Measurements from ENCODE around the gene MAPK10.

MAPK10 gene

GRCh38 chr4:86132468-86132867 lies 227.4 kb downstream of the MAPK10 start:
- H3K4me3 ChIP-seq (ENCODE audit: low read length): no peak overlapping the region
- no peaks in the 10 kb centered on the region for H3K27me3 ChIP-seq (ENCODE audit: insufficient read depth, low read length)
- peaks cover 6% of the 10 kb centered on the region for H3K36me3 ChIP-seq (ENCODE audit: insufficient read depth, low read length)
- no peaks in the 10 kb centered on the region for H3K9me3 ChIP-seq (ENCODE audit: low read length)
- no peak overlapping the region for H2AFZ ChIP-seq (ENCODE audit: low read depth, low read length)
- no peaks in the 10 kb centered on the region for H3K4me1 ChIP-seq (ENCODE audit: insufficient read depth, low read length)

- H3K4me1 ChIP-seq (ENCODE audit: insufficient read depth, low read length): no peaks in the 10 kb centered on the region
- no peaks in the 10 kb centered on the region for H3K9me3 ChIP-seq (ENCODE audit: low read length)
- peaks cover 7% of the 10 kb centered on the region for H3K36me3 ChIP-seq (ENCODE audit: insufficient read depth, low read length)
- H2AFZ ChIP-seq (ENCODE audit: low read depth, low read length): no peak overlapping the region
- no peak overlapping the region for H3K4me3 ChIP-seq (ENCODE audit: low read length)
- H3K27me3 ChIP-seq (ENCODE audit: insufficient read depth, low read length): no peaks in the 10 kb centered on the region
These were observed 228.4 kb downstream of the MAPK10 start for GRCh38 chr4:86131456-86131855.

- H2AFZ ChIP-seq (ENCODE audit: low read depth, low read length): no peak overlapping the region
- H3K4me1 ChIP-seq (ENCODE audit: insufficient read depth, low read length): no peaks in the 10 kb centered on the region
- peaks cover 7% of the 10 kb centered on the region for H3K36me3 ChIP-seq (ENCODE audit: insufficient read depth, low read length)
- no peaks in the 10 kb centered on the region for H3K9me3 ChIP-seq (ENCODE audit: low read length)
- H3K27me3 ChIP-seq (ENCODE audit: insufficient read depth, low read length): no peaks in the 10 kb centered on the region
- H3K4me3 ChIP-seq (ENCODE audit: low read length): no peak overlapping the region
These were observed 229.5 kb downstream of the MAPK10 start for GRCh38 chr4:86130160-86130933.

DNA sequence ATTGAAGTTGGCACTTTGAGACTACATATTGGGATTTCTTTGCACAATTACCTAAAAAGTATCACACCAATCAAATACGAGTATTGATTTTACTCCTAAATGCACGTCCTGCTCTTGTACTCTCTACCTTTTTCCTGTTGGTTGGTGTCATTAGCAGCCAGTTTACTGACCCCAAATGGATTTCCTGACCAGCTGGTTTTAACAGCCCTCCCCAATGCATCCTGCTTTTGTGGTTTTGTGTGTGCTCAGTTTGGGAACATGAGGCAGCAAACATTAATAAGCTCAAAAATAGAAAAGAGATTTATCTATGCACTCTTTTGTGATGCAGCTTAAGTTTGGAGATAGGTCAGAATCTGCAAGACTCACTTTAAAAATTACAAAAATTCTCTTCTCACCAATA lies 230.3 kb downstream of the MAPK10 start:
- no peaks in the 10 kb centered on the region for H3K27me3 ChIP-seq (ENCODE audit: insufficient read depth, low read length)
- H3K4me3 ChIP-seq (ENCODE audit: low read length): no peak overlapping the region
- peaks cover 7% of the 10 kb centered on the region for H3K36me3 ChIP-seq (ENCODE audit: insufficient read depth, low read length)
- no peaks in the 10 kb centered on the region for H3K4me1 ChIP-seq (ENCODE audit: insufficient read depth, low read length)
- no peaks in the 10 kb centered on the region for H3K9me3 ChIP-seq (ENCODE audit: low read length)
- H2AFZ ChIP-seq (ENCODE audit: low read depth, low read length): no peak overlapping the region

- peaks cover 3% of the 10 kb centered on the region for H3K36me3 ChIP-seq (ENCODE audit: insufficient read depth, low read length)
- no peak overlapping the region for H2AFZ ChIP-seq (ENCODE audit: low read depth, low read length)
- no peaks in the 10 kb centered on the region for H3K9me3 ChIP-seq (ENCODE audit: low read length)
- no peaks in the 10 kb centered on the region for H3K27me3 ChIP-seq (ENCODE audit: insufficient read depth, low read length)
- no peak overlapping the region for H3K4me3 ChIP-seq (ENCODE audit: low read length)
- H3K4me1 ChIP-seq (ENCODE audit: insufficient read depth, low read length): no peaks in the 10 kb centered on the region
These were observed 237.4 kb downstream of the MAPK10 start for GRCh38 chr4:86122404-86122803.

- peaks cover 15% of the 10 kb centered on the region for H3K36me3 ChIP-seq (ENCODE audit: insufficient read depth, low read length)
- peaks cover 11% of the 10 kb centered on the region for H3K9me3 ChIP-seq (ENCODE audit: low read length)
- H3K4me3 ChIP-seq (ENCODE audit: low read length): no peak overlapping the region
- no peak overlapping the region for H2AFZ ChIP-seq (ENCODE audit: low read depth, low read length)
- no peaks in the 10 kb centered on the region for H3K27me3 ChIP-seq (ENCODE audit: insufficient read depth, low read length)
- H3K4me1 ChIP-seq (ENCODE audit: insufficient read depth, low read length): no peaks in the 10 kb centered on the region
These were observed 241.1 kb downstream of the MAPK10 start for GRCh38 chr4:86118711-86119110.

GRCh38 chr4:86117705-86118302 lies 242.0 kb downstream of the MAPK10 start:
- no peak overlapping the region for H2AFZ ChIP-seq (ENCODE audit: low read depth, low read length)
- no peaks in the 10 kb centered on the region for H3K27me3 ChIP-seq (ENCODE audit: insufficient read depth, low read length)
- H3K4me1 ChIP-seq (ENCODE audit: insufficient read depth, low read length): no peaks in the 10 kb centered on the region
- H3K36me3 ChIP-seq (ENCODE audit: insufficient read depth, low read length): peaks cover 13% of the 10 kb centered on the region
- H3K9me3 ChIP-seq (ENCODE audit: low read length): peaks cover 15% of the 10 kb centered on the region
- H3K4me3 ChIP-seq (ENCODE audit: low read length): no peak overlapping the region

DNA sequence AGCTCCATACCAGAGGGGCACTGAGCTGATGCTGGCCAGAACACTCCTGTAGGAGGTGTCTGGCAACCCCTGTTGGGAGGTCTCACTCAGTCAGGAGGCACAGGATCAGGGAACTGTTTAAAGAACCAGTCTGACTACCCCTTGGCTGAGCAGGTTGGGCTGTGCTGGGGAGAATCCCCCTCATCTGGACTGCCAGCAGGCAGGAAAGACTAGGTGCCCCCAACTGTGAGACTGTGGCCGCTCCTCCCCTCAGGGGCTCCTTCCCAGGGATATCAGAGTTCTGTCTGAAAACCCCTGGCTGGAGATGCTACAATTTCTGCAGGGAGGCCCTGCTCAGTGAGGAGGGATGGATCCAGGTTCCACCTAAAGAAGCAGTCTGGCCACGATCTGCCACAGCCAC lies 245.3 kb downstream of the MAPK10 start:
- H3K36me3 ChIP-seq (ENCODE audit: insufficient read depth, low read length): peaks cover 13% of the 10 kb centered on the region
- H3K4me3 ChIP-seq (ENCODE audit: low read length): no peak overlapping the region
- no peaks in the 10 kb centered on the region for H3K27me3 ChIP-seq (ENCODE audit: insufficient read depth, low read length)
- H2AFZ ChIP-seq (ENCODE audit: low read depth, low read length): no peak overlapping the region
- H3K4me1 ChIP-seq (ENCODE audit: insufficient read depth, low read length): no peaks in the 10 kb centered on the region
- H3K9me3 ChIP-seq (ENCODE audit: low read length): peaks cover 20% of the 10 kb centered on the region

- Histone ChIP-seq H3K27me3 (ENCODE audit: insufficient read depth, low read length) (no peaks in the 10 kb centered on the region), H3K9me3 (ENCODE audit: low read length) (peaks cover 10% of the 10 kb centered on the region), H3K36me3 (ENCODE audit: insufficient read depth, low read length) (peaks cover 14% of the 10 kb centered on the region), H3K4me1 (ENCODE audit: insufficient read depth, low read length) (no peaks in the 10 kb centered on the region), H3K4me3 (ENCODE audit: low read length) (no peak overlapping the region), H2AFZ (ENCODE audit: low read depth, low read length) (no peak overlapping the region)
These were observed 251.0 kb downstream of the MAPK10 start for GRCh38 chr4:86108834-86109233.

DNA sequence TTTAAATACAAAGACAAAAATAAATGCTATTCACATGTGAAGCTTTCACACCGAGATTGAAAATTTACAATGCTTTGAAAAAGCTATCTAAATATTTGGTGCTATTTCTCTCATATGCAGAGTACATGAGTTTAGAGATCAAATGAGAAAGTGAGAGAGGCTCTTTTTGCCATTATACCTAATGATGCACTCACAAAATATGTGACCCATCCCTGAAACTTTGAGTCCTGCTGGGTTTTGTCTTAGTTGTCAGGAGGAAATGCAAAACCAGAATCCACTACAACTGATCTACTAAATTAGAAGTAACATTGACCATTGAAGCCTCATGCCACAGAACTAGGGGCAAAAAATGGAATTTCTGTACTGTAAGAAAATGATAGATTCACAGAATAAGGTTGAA lies 251.7 kb downstream of the MAPK10 start:
- Histone ChIP-seq H3K4me3 (ENCODE audit: low read length) (no peak overlapping the region), H3K9me3 (ENCODE audit: low read length) (peaks cover 6% of the 10 kb centered on the region), H3K36me3 (ENCODE audit: insufficient read depth, low read length) (peaks cover 17% of the 10 kb centered on the region), H2AFZ (ENCODE audit: low read depth, low read length) (no peak overlapping the region), H3K27me3 (ENCODE audit: insufficient read depth, low read length) (no peaks in the 10 kb centered on the region), H3K4me1 (ENCODE audit: insufficient read depth, low read length) (no peaks in the 10 kb centered on the region)

DNA sequence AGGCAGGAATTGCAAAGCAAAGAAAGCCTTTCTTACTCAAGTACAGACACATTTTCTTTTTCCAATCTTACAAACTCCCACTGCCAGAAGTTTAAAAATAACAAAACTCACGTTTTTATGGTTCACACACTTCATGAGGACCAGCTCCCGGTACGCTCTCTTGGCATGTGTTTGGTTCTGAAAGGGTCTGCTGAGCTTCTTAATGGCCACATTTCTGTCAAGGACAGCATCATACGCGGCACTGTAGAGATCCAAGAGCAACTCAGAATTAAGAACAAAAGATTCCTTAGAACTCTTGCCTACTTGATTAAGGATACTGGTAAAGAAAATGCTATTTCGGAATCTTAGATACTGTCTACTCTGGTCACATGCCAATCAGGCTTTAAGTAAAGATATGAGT lies 252.7 kb downstream of the MAPK10 start:
- H3K4me3 ChIP-seq (ENCODE audit: low read length): no peak overlapping the region
- no peaks in the 10 kb centered on the region for H3K27me3 ChIP-seq (ENCODE audit: insufficient read depth, low read length)
- peaks cover 4% of the 10 kb centered on the region for H3K9me3 ChIP-seq (ENCODE audit: low read length)
- no peaks in the 10 kb centered on the region for H3K4me1 ChIP-seq (ENCODE audit: insufficient read depth, low read length)
- no peak overlapping the region for H2AFZ ChIP-seq (ENCODE audit: low read depth, low read length)
- H3K36me3 ChIP-seq (ENCODE audit: insufficient read depth, low read length): peaks cover 24% of the 10 kb centered on the region

DNA sequence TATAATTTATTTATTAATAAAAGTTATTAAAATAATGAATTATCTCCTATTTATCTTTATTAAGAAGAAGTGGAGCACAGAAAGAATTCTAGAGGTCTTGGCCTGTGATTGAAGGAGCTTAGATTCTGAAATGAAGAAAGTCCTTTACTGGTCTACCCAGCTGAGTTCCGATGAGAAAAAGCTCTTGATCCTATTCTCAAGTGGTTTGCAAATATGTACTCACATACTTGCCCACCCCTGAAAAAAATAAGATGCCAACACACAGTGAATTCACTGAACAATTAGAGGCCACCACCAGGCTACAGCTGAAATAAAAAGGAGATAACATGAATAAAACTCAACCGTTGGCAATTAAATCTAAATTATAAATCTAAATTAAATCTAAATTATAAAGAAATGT lies 253.4 kb downstream of the MAPK10 start:
- Histone ChIP-seq H3K9me3 (ENCODE audit: low read length) (peaks cover 4% of the 10 kb centered on the region), H2AFZ (ENCODE audit: low read depth, low read length) (no peak overlapping the region), H3K27me3 (ENCODE audit: insufficient read depth, low read length) (no peaks in the 10 kb centered on the region), H3K4me1 (ENCODE audit: insufficient read depth, low read length) (no peaks in the 10 kb centered on the region), H3K4me3 (ENCODE audit: low read length) (no peak overlapping the region), H3K36me3 (ENCODE audit: insufficient read depth, low read length) (peaks cover 31% of the 10 kb centered on the region)

DNA sequence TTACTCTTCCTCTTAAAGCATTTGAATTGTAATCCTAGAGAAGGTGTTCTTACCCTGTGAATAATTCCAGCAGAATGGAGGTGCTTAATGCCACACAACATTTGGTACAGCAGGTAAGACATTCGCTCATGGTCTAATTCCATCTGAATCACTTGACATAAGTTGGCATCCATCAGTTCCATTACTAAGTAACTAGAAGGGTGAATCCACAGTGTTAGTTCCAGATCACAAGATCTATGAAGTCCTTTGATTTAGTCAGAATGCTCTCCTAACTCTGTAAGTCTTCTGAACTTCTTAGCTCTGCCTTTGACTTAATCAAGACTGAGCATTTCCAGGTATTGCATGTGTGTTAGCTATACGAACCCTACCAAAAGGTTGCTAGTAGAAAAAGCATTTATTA lies 258.0 kb downstream of the MAPK10 start:
- H3K4me3 ChIP-seq (ENCODE audit: low read length): no peak overlapping the region
- no peaks in the 10 kb centered on the region for H3K4me1 ChIP-seq (ENCODE audit: insufficient read depth, low read length)
- no peaks in the 10 kb centered on the region for H3K9me3 ChIP-seq (ENCODE audit: low read length)
- no peaks in the 10 kb centered on the region for H3K27me3 ChIP-seq (ENCODE audit: insufficient read depth, low read length)
- H2AFZ ChIP-seq (ENCODE audit: low read depth, low read length): no peak overlapping the region
- peaks cover 65% of the 10 kb centered on the region for H3K36me3 ChIP-seq (ENCODE audit: insufficient read depth, low read length)

DNA sequence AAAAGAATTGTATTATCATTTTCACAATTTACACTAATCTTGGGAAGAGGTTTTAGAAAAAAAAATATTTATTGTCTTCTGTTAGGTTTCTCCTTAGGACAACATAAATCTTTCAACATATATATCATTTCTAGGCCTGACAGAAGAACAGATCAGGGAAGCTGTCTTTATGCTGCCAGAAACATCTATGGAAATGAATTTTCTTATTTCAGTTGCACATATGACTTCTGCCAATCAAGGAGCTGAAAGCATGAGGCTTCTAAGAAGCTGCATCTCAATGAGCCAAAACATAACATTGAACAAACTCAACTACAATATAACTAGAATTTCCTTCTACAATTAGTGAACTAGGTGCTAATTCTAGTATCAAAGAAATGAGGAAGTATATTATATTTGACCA lies 258.4 kb downstream of the MAPK10 start:
- H3K4me1 ChIP-seq (ENCODE audit: insufficient read depth, low read length): no peaks in the 10 kb centered on the region
- no peak overlapping the region for H3K4me3 ChIP-seq (ENCODE audit: low read length)
- peaks cover 63% of the 10 kb centered on the region for H3K36me3 ChIP-seq (ENCODE audit: insufficient read depth, low read length)
- no peaks in the 10 kb centered on the region for H3K9me3 ChIP-seq (ENCODE audit: low read length)
- H3K27me3 ChIP-seq (ENCODE audit: insufficient read depth, low read length): no peaks in the 10 kb centered on the region
- no peak overlapping the region for H2AFZ ChIP-seq (ENCODE audit: low read depth, low read length)
